DOHH2 (cell line): ENCODE data around the gene HOTAIR.

Source experiments
- CTCF ChIP-seq: fragments of 200-600 bp; sonication (generic); IDR thresholded peaks from one replicate; pipeline ENCODE4 v1.5.1; 2014; ENCODE audit warnings: antibody characterized with exemption, mild to moderate bottlenecking, low read depth, low read length; ENCODE audit not compliant: poor library complexity, severe bottlenecking
- EZH2phosphoT487 ChIP-seq: fragments of 200-600 bp; sonication (generic); IDR thresholded peaks from 2 replicates; pipeline ENCODE4 v1.6.1; 2017; ENCODE audit warnings: borderline replicate concordance, mild to moderate bottlenecking, antibody characterized with exemption, low read length, moderate library complexity, mixed read lengths

- TF ChIP-seq CTCF (no peak), EZH2phosphoT487 (no peak)
Observed at GRCh38 chr12:53983950-53984572, 9.3 kb upstream of the HOTAIR start.
